Testis (tissue), 3 donors: ENCODE measurements around the gene ALDH1L1. TPM values are rescaled to one million over a fixed set of nuclear protein-coding genes. Genes with fewer than 3 reads are reported as not detected.

ENCODE experiments used
- DNase-seq: peaks from one replicate; pipeline ENCODE4 v3.0.0-alpha.2; 2019
- H3K27ac ChIP-seq, 2 donors: fragments of 200-600 bp; sonication (generic); one replicate each; pipeline ENCODE4 v1.5.1; 2019
- H3K27me3 ChIP-seq: fragments of 200-600 bp; sonication (generic); one replicate; pipeline ENCODE4 v1.5.1; 2019
- H3K36me3 ChIP-seq: fragments of 200-600 bp; sonication (generic); one replicate; pipeline ENCODE4 v1.5.1; 2017; ENCODE audit warnings: low read depth; ENCODE audit errors: missing control alignments
- H3K4me1 ChIP-seq: fragments of 200-600 bp; sonication (generic); one replicate; pipeline ENCODE4 v1.5.1; 2019
- H3K4me3 ChIP-seq, 2 donors: fragments of 200-600 bp; sonication (generic); one replicate each; pipeline ENCODE4 v1.5.1; 2017 to 2019
- H3K9me3 ChIP-seq: fragments of 200-600 bp; sonication (generic); one replicate; pipeline ENCODE4 v1.5.1; 2017
- CTCF ChIP-seq, 3 experiments: fragments of 450-650 bp in 2 of 3; fragments of 200-600 bp in 1 of 3; sonication (generic) in 1 of 3; IDR thresholded peaks; one replicate each; pipeline ENCODE4 v1.5.1; 2016 to 2019; ENCODE audit warnings: antibody characterized with exemption in 3 of 3, mild to moderate bottlenecking in 2 of 3, moderate library complexity in 1 of 3
- POLR2A ChIP-seq: fragments of 450-650 bp; IDR thresholded peaks from one replicate; pipeline ENCODE4 v1.6.1; 2017; ENCODE audit warnings: antibody characterized with exemption, mild to moderate bottlenecking, moderate library complexity
- WGBS, 2 donors: methylation state at CpG; one replicate each; pipeline ENCODE4 v1.1.5; 2018; 5-methylcytosine and 5-hydroxymethylcytosine counted together
- intact Hi-C: fragments of 100-400 bp; cut with DNase I; formaldehyde crosslinking; loops from one replicate; pipeline ENCODE4 v1.15.1; 2023; ENCODE audit warnings: low total_unique reads
- polyA plus RNA-seq: library from polyadenylated mRNA; stranded (reverse); fragments of 350-450 nt; fragmentation: Illumina TruSeq; extraction: RNeasy Lipid Tissue Mini Kit (QIAGEN cat#74804); gene quantifications from one replicate; pipeline ENCODE4 v1.2.3, GENCODE V29; 2014; ENCODE audit warnings: low read depth, low replicate concordance; ENCODE audit not compliant: insufficient read depth
- total RNA-seq, 2 donors: library from RNA; depleted of rRNA; stranded (reverse); fragments of >200 nt; gene quantifications; one replicate each; pipeline ENCODE4 v1.2.3, GENCODE V29; 2016

Gene ALDH1L1
- total and polyA plus RNA-seq, 3 donors from 2014 or later, result 19.6 to 73.8 (median 67.5) TPM

GRCh38 chr3:126065876-126066275 is 114.5 kb downstream of the ALDH1L1 start:
- Histone ChIP-seq H3K27me3 (no peaks in the 10 kb centered on the region), H3K27ac (no peak overlapping the region), H3K4me1 (peaks cover 16% of the 10 kb centered on the region), H3K36me3 (no peaks in the 10 kb centered on the region), H3K4me3 (no peak overlapping the region), H3K9me3 (no peaks in the 10 kb centered on the region)
- intact Hi-C loops, result no loop called here
- no peak for DNase-seq
- no peak for TF ChIP-seq POLR2A
- TF ChIP-seq CTCF (IDR thresholded peaks at IDR 0.05), result no peak
- WGBS, 2 donors, result 77 to 78% methylated on average over 3 of the region's 3 CpGs

- Histone ChIP-seq H3K4me3 (no peak overlapping the region), H3K9me3 (no peaks in the 10 kb centered on the region), H3K27me3 (no peaks in the 10 kb centered on the region), H3K36me3 (no peaks in the 10 kb centered on the region), H3K27ac (no peak overlapping the region), H3K4me1 (peaks cover 15% of the 10 kb centered on the region)
- intact Hi-C loops, result no loop called here
- 66 to 76% methylated on average over 10 of the region's 10 CpGs for WGBS, 2 donors
- TF ChIP-seq POLR2A (no peak), CTCF (IDR thresholded peaks at IDR 0.05) (no peak)
- peak; percentile 41 for DNase-seq
These were observed 115.6 kb downstream of the ALDH1L1 start for GRCh38 chr3:126064627-126065258.

GRCh38 chr3:126063358-126063965 is 116.9 kb downstream of the ALDH1L1 start:
- no peak for DNase-seq
- no peaks in the 10 kb centered on the region for H3K36me3 ChIP-seq
- TF ChIP-seq CTCF (IDR thresholded peaks at IDR 0.05) (no peak), POLR2A (no peak)
- H3K4me1 ChIP-seq, result peaks cover 15% of the 10 kb centered on the region
- intact Hi-C loops, result no loop called here
- no peaks in the 10 kb centered on the region for H3K27me3 ChIP-seq
- no peak overlapping the region for H3K27ac ChIP-seq
- no peak overlapping the region for H3K4me3 ChIP-seq
- WGBS, 2 donors, result 92 to 96% methylated on average over 7 to 8 of the region's 8 CpGs
- H3K9me3 ChIP-seq, result no peaks in the 10 kb centered on the region

GRCh38 chr3:126061301-126062032 is 118.9 kb downstream of the ALDH1L1 start:
- no peaks in the 10 kb centered on the region for H3K36me3 ChIP-seq
- DNase-seq, result no peak
- TF ChIP-seq POLR2A, result no peak
- no peak for TF ChIP-seq CTCF (IDR thresholded peaks at IDR 0.05)
- H3K27ac ChIP-seq, result no peak overlapping the region
- H3K4me1 ChIP-seq, result peaks cover 32% of the 10 kb centered on the region
- WGBS, 2 donors, result 82 to 83% methylated on average over 8 of the region's 8 CpGs
- no peaks in the 10 kb centered on the region for H3K9me3 ChIP-seq
- no peak overlapping the region for H3K4me3 ChIP-seq
- no peaks in the 10 kb centered on the region for H3K27me3 ChIP-seq
- intact Hi-C loops, result no loop called here
